GM19035 (cell line): ENCODE data around the gene PGM1.
A peak's percentile ranks its signal among the peaks of the same experiment; 100 is the strongest.
"Not testable (repeated sequence)": the region's sequence is repeated elsewhere in the genome, so short reads cannot be mapped to it uniquely, and the experiment has no call there.

Experiments used
- ATAC-seq: cut with Tn5 transposase; IDR thresholded peaks from one replicate; pipeline ENCODE4 v1.9.1; 2021; ENCODE audit not compliant: unreplicated experiment

Gene PGM1

DNA sequence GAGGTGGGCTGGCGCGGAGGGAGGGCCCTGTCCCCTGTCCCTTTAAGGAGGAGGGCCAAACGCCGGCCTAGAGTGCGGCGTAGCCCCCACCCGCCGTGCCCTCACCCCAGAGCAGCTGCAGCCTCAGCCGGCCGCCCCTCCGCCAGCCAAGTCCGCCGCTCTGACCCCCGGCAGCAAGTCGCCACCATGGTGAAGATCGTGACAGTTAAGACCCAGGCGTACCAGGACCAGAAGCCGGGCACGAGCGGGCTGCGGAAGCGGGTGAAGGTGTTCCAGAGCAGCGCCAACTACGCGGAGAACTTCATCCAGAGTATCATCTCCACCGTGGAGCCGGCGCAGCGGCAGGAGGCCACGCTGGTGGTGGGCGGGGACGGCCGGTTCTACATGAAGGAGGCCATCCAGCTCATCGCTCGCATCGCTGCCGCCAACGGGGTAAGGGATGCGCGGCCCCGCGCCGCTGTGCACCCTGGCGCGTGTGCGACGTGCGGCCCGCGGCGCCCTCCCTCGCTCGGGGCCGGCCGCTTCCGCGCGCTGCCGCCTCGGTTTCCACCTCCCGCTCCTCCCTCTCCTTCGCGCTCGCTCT is at the start of gene PGM1:
PGM1 (plus strand) TSS at position 109 of the 583 bp plus-strand sequence; CDS start at position 187, 78 bp downstream.
- peak; percentile 79 for ATAC-seq

DNA sequence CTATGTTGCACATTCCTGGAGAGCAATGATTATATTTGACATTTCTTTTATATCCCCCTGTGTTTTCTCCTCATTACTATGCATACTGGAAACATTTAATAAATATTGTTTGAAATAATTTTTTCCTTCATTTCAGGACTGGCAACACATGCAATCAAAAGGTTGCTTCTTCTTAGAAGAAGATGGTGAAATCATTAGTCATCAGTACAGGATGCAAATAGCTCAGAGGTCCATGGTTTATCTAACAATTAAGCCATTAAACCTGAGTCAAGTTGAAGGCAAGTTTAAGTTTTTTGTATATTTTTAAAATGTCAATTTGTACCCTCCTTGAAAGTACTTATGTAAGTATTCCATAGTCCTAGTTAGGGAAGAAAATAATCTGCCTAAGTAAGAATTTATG is 47.4 kb upstream of the PGM1 start:
- ATAC-seq: no peak

DNA sequence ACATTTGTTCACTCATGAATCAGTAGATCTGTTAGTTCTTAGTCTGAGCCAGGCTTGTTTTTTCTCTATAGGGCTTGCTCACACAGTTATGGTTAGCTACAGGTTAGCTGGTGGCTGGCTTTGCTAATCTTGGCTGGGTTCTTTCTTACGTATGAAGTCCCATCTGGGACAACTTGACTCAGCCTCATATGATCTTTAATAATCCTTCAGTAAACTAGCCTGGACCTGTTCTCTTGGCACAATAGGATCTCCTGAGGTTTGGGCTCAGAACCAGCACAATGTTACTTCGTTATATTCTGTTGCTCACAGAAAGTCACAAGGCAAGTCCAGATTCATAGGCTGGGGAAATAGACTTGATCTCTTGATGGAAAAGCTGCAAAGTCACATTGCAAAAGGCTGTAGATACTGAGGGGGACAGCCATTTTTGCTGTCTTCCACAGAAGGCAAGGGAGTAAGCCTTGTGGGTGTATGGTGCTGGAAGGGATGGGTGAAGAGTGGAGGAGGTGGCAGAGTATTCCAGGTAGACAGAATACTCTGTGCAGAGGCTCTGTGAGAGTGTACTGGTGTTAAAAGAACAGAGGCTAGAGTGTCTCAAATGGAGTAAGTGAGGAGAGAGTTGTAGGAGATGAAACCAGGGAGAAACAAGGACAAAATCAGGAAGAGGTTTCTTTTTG is 45.5 kb upstream of the PGM1 start:
- no peak for ATAC-seq

DNA sequence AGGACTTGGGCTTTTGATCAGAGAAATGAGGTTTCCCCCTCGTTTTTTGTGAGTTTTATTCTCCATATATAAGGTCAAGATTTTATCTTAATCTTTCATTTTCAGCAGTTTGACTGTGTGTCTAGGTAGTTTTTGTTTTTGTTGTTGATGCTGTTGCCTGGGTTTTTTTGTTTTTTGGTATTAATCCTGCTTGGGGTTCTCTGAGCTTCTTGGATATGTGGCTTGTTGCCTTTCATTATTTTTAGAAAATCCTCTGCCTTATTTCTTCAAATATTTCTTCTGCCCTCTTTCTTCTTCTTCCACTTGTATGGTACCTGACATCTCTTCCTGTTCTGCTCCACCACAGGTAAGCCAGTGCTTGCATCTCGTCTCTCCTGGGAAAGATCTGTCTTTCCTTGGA is 44.9 kb upstream of the PGM1 start:
- ATAC-seq: no peak

DNA sequence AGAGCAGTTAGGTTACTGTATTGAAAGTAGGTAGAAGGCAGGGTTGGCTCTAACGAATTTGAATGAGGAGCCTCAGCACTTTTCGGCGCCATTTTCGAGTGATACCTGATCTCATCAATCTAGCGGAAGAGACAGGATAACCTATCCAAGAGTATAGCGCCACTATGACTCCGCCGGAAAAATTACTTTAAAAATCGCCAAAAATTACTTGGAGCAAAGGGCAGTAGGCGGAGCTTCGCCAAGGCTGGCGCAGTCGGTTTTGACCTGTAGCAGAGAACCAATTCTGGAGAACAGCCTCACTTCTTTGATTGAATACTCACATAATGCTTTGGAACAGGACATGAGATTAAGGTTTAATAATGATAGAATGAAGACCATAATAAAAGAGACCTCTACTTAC is 44.3 kb upstream of the PGM1 start:
- ATAC-seq: no peak

DNA sequence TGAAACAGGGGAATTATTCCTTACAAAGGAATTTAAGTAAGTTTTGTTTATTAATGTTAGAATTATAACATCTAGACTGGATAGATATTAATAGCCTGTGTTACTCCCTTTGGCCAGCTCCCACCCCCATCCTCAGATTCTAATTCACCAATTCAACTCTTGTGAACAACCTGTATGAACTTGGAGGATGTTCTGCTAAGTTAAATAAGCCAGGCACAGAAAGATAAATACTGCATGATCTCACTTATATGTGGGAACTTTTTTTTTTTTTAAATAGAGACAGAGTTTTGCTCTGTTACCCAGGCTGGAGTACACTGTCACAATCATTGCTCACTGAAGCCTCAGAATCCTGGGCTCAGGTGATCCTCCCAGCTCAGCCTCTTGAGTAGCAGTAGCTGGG is 37.7 kb upstream of the PGM1 start:
- no peak for ATAC-seq

DNA sequence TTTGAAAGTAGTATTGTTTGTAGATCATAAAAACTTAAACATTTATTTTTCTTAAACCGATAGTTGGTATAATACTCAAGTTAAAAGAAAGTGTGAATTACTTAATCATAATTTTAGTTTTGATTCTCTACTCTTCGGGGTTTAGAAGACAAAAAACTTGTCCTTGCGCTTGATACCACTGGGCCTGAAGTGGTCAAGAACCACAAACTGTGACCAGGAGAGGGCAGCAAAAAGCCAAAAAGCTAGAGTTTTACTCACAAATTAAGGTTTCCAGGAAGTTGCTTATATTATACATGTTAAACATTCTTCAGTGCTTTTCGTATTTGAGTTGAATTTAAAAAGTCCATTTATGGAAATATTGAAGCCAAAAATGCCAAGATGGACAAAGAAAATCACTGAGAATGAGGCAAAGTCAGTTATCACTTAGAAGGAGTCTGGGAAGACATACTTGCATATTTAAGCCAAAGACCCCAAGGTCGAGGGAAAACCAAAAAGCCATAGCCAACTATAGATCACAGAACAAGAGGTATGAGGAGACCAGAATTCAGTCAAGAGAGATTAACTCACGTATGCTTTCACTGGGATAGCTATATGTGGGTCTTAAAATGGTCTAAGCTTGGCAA is 35.7 kb upstream of the PGM1 start:
- no peak for ATAC-seq

DNA sequence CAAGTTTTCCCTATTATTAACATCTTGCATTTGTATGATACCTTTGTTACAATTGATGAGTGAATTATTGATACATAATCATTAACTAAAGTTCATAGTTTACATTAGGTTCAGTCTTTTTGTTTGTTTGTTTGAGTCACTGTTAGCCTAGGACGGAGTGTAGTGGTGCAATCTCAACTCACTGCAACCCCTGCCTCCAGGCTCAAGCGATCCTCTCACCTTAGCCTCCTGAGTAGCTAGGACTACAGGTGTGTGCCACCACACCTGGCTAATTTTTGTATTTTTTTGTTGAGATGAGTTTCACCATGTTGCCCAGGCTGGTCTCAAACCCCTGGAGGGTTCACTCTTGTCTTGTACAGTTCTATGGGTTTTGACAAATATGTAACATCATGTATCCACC is 33.9 kb upstream of the PGM1 start:
- ATAC-seq: no peak

DNA sequence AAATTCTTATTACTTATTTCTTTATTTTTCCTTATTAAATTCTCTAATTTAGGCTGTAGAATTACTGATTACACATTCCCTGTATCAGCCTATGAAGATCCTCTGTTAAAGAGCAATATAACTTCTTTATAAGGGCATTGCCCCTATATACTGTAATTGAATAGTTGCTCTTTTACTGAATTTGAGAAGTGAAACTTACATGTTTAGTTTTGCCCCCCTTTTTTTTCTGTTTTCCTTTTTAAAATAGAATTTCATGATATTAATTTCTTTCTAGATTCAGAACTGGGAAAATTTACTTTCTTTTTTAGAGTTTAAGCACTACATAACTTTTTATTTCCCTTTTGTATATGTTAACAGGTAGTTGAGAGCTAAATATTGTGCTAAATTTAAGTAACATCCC is 29.5 kb upstream of the PGM1 start:
- ATAC-seq: no peak

DNA sequence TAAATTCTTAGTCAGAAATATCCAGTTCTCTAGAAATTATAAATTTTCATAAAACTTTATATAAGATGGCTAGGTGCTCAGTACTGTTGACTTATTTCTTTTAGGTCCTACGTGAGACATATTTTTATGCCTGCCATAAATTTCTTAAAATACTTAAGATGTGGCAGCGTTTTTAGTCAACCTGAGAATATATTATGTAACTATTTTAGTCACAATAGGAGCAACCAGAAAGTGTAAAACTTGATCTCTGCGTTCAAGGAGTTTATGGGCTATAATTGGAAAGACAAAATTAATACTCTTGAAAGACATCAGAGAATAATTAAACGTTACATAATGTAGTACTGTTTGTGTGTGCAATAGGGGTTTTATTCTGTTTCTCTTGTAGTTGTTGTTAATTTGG is 24.1 kb upstream of the PGM1 start:
- ATAC-seq: no peak

DNA sequence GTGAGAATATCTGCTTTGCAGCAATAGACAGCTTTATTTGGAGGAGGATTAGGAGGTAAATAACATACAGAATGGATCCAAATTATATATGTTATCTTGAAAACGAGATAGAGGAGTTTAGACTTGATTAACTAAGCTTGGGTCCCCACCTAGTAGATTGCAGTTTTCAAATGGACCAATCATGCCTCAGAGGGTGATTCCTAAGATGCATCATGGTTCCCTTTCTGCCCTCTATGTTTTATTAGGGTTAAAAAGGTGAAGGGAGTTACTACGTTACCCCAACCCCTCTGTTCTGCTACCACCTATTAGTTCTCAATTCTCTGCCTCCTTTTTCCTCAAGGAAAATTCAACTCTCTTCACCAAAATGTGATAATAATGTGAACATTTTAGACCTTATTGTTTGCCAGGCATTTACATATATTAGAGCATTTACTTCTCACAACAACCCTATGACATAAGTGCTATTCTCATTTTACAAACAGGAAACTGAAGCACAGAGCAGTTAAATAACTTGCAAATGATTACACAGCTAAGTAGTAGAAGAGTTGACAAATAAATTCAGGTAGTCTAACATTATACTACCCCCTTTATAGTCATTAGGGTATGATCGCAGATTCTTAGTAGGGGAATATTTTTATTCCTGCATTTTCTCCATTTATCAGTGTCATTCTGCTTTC is 23.4 kb upstream of the PGM1 start:
- no peak for ATAC-seq

DNA sequence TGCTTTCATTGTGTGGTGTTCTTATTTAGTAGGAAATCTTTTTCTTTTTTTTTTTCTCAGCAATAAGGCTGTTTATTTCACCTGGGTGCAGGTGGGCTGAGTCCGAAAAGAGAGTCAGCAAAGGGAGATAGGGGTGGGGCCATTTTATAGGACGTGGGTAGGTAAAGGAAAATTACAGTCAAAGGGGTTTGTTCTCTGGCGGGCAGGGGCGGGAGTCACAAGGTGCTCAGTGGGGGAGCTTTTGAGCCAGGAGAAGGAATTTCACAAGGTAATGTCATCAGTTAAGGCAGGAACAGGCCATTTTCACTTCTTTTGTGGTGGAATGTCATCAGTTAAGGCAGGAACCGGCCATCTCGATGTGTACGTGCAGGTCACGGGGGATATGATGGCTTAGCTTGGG is 20.5 kb upstream of the PGM1 start:
- not testable (repeated sequence) for ATAC-seq

DNA sequence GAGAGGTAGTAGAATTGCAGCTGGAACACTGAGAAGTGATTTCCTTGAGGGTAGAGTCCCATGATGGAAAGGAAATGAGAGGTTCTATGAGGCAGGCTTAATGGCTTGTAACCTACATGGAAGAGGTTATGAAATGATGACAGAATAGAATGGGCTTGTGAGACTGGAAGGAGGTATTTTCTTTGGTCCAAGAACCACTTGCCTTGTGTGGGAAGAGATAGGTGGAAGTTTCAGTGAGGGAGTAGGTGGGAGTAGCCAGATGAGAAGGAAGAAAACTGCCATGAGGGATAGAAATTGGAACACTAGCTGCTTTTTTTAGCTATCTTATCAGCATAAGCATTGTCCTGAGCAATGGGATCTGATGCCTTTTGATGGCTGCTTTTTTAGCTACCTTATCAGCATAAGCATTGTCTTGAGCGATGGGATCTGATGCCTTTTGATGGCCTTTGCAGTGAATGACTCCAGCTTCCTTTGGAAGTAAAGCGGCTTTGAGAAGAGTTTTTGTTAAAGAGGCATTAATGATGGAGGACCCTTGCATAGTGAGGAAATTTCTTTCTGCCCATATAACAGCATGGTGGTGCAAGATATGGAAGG is 18.9 kb upstream of the PGM1 start:
- ATAC-seq: not testable (repeated sequence)

DNA sequence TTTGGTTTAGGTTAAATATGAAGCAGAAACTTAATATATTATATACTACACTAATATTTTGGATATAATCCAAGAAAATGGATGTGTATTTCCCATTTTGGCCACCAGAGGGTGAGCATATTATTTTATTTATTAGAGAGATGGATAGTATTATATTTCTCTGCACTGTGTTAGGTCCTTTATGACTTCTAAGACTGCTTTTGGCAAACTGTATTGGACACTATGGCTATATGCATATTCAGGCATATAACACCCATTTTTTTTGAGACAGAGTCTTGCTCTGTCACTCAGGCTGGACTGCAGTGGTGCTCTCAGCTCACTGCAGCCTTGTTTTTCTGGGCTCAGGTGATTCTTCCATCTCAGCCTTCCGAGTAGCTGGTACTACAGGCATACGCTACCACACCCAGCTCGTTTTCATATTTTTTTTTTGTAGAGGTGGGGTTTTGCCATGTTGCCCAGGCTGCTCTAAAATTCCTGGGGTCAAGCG is 17.8 kb upstream of the PGM1 start:
- peak; percentile 64 for ATAC-seq

DNA sequence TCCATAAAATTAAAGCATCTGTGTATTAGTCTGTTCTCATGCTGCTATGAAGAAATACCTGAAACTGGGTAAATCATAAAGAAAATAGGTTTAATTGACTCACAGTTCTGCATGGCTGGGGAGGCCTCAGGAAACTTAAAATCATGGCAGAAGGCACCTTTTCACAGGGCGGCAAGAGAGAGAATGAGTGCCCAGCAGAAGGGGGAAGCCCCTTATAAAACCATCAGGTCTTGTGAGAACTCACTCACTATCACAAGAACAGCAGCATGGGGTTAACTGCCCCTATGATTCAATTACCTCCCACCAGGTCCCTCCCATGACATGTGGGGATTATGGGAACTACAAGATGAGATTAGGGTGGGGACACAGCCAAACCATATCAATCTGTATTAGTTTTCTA is 6.9 kb upstream of the PGM1 start:
- not testable (repeated sequence) for ATAC-seq

DNA sequence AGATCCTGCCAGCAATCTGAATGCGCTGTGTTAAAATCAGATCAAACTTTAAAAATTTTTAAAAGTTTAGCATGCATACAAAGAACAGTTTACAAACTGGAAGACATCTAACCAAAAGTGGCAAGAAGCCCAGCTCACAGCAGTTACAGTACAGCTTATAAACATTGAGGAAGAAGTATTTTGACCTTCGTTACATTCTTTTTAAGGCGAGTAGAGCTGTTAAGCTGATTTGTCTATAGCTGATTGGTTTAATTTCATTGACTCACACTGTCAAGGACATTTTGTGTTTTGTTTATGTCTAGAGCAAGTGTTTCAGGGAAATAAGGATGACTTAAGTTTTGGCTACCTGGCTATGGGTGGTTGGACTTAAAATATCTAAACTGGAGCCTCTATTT is 3.0 kb upstream of the PGM1 start:
- ATAC-seq: no peak

DNA sequence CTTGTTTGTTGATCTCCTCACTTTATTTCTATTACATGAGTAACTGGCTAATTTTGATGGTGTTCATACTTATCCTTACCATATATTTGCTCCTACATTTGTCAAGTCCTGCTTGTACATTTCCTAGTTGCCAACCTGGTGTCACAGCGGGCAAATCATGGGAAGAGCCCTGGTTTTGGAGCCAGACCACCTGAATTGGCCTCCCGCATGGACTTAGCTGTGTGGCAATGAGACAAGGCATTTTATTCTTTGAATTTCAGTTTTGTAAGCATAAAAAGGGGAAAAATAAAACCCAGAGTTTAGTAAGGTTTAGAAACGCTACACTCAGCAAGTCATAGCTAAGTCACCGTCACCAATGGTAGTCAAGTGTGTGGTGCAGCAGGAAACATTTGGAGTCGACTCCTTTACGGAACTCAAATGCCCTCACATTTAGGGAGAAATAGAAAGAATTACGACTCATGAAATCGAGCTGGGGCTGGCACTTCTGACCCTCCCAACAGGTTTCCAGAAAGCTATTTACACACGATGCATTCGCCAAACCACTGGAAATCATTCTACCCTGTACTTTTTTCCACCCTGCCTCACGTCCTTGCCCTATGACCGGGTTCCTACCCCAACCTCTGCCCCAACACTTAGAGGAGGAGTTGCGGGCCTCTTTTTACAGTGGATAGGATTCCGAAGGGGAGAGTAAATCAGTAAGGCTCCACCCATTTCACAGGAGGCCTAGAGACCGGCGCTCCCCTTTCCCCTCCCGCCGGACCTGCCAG is 492 bp upstream of the PGM1 start:
- no peak for ATAC-seq

DNA sequence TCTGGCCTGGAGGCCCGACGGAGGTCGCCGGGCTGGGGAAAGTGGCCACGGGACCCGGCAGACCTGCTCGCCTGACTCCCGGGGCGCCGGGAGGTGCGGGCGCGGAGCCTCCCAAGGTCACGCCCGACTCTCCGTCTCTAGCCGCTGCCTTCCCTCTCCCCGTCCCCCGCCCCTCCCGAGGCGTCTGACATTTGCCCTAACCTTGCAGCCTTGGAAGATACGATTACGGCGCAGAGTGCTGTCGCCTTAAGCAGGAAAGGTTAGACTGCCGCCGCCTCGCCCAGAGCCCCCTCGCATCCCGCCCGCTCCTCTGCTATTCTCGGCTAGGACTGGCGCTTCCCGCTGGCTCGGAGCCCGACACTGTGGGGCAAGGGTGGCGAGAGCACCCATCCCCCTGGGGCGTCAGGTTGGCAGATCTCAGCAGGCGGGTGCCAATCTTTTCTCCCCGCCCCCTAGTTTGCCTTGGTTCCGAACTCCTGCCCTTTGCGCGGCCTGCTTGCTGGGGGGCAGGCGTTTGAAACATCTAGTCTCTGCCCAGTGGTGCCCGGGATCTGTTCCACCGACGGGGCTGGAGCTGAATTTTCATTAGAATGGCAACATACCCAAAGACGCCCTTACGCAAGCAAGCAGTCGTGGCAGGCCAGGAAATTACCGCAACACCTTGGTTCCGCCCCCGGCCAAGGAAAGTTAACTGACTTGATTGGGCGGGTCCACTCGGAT is 835 bp downstream of the PGM1 start:
- ATAC-seq: peak; percentile 46

DNA sequence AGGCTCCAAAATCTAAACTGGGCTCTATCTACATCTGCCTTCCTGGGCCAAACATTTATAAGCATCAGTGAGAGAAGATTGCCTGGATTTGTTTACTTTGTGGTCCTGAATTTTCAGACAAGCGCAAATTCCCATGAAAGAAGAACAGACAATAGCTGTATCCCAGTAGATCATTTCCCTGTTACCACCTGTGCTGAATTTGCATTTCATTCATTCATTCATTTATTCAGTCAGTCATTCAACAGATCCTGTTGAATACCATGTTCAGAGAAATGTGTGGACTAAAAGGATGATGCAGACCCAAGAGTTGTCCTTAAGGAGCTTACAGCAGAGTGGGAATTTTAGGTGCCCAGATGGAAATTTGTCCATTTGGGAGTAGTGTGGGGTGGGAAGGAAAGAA is 2.2 kb downstream of the PGM1 start:
- ATAC-seq: no peak

DNA sequence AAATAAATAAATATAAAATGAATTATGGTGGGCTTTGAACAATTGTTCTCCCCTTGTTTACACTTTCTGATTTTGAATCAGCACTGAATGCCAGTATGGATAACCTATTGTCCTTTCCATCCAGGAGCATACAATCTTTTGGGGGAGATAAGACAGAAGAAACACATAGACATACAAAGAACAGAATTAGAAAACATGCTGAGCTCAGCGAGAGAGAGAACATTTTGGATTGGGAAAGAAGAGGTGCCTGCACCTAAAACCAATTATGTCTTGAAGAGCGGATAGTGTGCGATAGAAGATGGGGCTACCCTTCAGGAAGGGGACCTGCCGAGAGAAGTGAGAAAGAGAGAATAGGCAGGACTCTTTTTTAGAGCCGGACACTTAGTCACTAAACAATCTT is 6.6 kb downstream of the PGM1 start:
- ATAC-seq: no peak
